Keratinocyte (primary cell): ENCODE measurements around the gene G2E3. TPM values are rescaled to one million over a fixed set of nuclear protein-coding genes. Genes with fewer than 3 reads are reported as not detected.

Source experiments
- DNase-seq: peaks from one replicate; pipeline ENCODE4 v3.0.0-alpha.2; 2011; ENCODE audit warnings: low read depth, missing footprints, low spot score
- FAIRE-seq: peaks from 2 replicates; lab custom pipeline; 2011; peaks lifted over from hg19 to GRCh38; lab: Jason Lieb, UNC
- H2AFZ ChIP-seq: 2 replicates; pipeline ENCODE4 v1.6.0; 2012; ENCODE audit warnings: low read length, control low read depth, inconsistent platforms; ENCODE audit not compliant: control insufficient read depth
- H3K27ac ChIP-seq: 2 replicates; pipeline ENCODE4 v1.5.1; 2011; ENCODE audit warnings: low read length; ENCODE audit not compliant: control insufficient read depth, insufficient read depth
- H3K27me3 ChIP-seq: 3 replicates; pipeline ENCODE4 v1.6.0; 2011; ENCODE audit warnings: low read length; ENCODE audit not compliant: control insufficient read depth, insufficient read depth; ENCODE audit errors: extremely low read depth
- H3K36me3 ChIP-seq, 2 experiments: 2 replicates in 1 of 2; 3 replicates in 1 of 2; pipeline ENCODE4 v1.5.1; 2011; ENCODE audit warnings: low read length in 2 of 2, mild to moderate bottlenecking in 1 of 2; ENCODE audit not compliant: control insufficient read depth in 2 of 2, insufficient read depth in 2 of 2; ENCODE audit errors: extremely low read depth in 1 of 2
- H3K4me1 ChIP-seq: 3 replicates; pipeline ENCODE4 v1.5.1; 2011; ENCODE audit warnings: low read length; ENCODE audit not compliant: control insufficient read depth, insufficient read depth; ENCODE audit errors: extremely low read depth
- H3K4me2 ChIP-seq: 3 replicates; pipeline ENCODE4 v1.6.0; 2011; ENCODE audit warnings: low read depth, low read length; ENCODE audit not compliant: control insufficient read depth, insufficient read depth; ENCODE audit errors: extremely low read depth
- H3K4me3 ChIP-seq, 3 experiments: fragments of 200-600 bp in 1 of 3; sonication (generic) in 1 of 3; 2 replicates in 2 of 3; 3 replicates in 1 of 3; pipeline ENCODE4 v1.5.1; 2011 to 2016; ENCODE audit warnings: low read length in 3 of 3, mild to moderate bottlenecking in 3 of 3, control low read depth in 2 of 3, inconsistent platforms in 1 of 3, low read depth in 1 of 3, mixed read lengths in 1 of 3, mixed run types in 1 of 3, moderate library complexity in 1 of 3; ENCODE audit not compliant: control insufficient read depth in 2 of 3, insufficient read depth in 2 of 3; ENCODE audit errors: extremely low read depth in 1 of 3
- H3K79me2 ChIP-seq: 2 replicates; pipeline ENCODE4 v1.6.0; 2012; ENCODE audit warnings: low read length; ENCODE audit not compliant: control insufficient read depth, insufficient read depth
- H3K9ac ChIP-seq: 3 replicates; pipeline ENCODE4 v1.6.0; 2011; ENCODE audit warnings: low read length; ENCODE audit not compliant: control insufficient read depth, insufficient read depth; ENCODE audit errors: extremely low read depth
- H3K9me1 ChIP-seq: 3 replicates; pipeline ENCODE4 v1.6.0; 2011; ENCODE audit warnings: low read length; ENCODE audit not compliant: control insufficient read depth, insufficient read depth; ENCODE audit errors: extremely low read depth
- H3K9me3 ChIP-seq: 2 replicates; pipeline ENCODE4 v1.5.1; 2012; ENCODE audit warnings: low read depth, low read length; ENCODE audit not compliant: control insufficient read depth
- H4K20me1 ChIP-seq: 3 replicates; pipeline ENCODE4 v1.6.0; 2011; ENCODE audit warnings: low read length; ENCODE audit not compliant: control insufficient read depth, insufficient read depth; ENCODE audit errors: extremely low read depth
- CTCF ChIP-seq, 3 experiments: IDR thresholded peaks in 1 of 3; conservative IDR thresholded peaks in 1 of 3; optimal IDR thresholded peaks in 1 of 3; 2 replicates in 2 of 3; 3 replicates in 1 of 3; pipeline versions ENCODE3 to v1.5.1; 2011; ENCODE audit warnings: low read length in 3 of 3, mild to moderate bottlenecking in 3 of 3, moderate library complexity in 2 of 3, control low read depth in 1 of 3, inconsistent platforms in 1 of 3; ENCODE audit not compliant: insufficient read depth in 2 of 3; ENCODE audit errors: extremely low read depth in 1 of 3
- EZH2 ChIP-seq: IDR thresholded peaks from one replicate; pipeline ENCODE4 v1.6.1; 2012; ENCODE audit warnings: inconsistent platforms, mild to moderate bottlenecking, low read length, moderate library complexity
- dilution Hi-C: fragments of 300-500 bp; cut with MboI; formaldehyde crosslinking; loops from one replicate; pipeline ENCODE4 v1.7.0; 2020; ENCODE audit warnings: low sequenced_read_pairs; ENCODE audit not compliant: extremely low pct_ligation_motif_present
- polyA plus RNA-seq, 5 experiments: library from polyadenylated mRNA; depleted of rRNA in 3 of 5; stranded (reverse) in 3 of 5; stranded (forward) in 1 of 5; unstranded in 1 of 5; fragments of >200 nt; gene quantifications; 1 replicate in 1 of 5; 2 replicates in 3 of 5; 3 replicates in 1 of 5; pipeline versions ENCODE4 v1.2.1 to v1.2.3, GENCODE V29; 2011 to 2012; ENCODE audit warnings: missing spikeins in 2 of 5, low read depth in 1 of 5, low replicate concordance in 1 of 5

The G2E3 gene
- polyA plus RNA-seq, 1 donor (not counting 4 experiments of a cell fraction or from before 2014, with no cell fraction given), result 24.3 TPM

- no peaks in the 10 kb centered on the region for H3K9me3 ChIP-seq
- H3K4me3 ChIP-seq, result peak overlapping the region; percentile 82 to 99 (median 99)
- FAIRE-seq, result peak; percentile 34
- peak overlapping the region; percentile 85 for H2AFZ ChIP-seq
- no peak for DNase-seq
- H3K27me3 ChIP-seq, result no peaks in the 10 kb centered on the region
- peak overlapping the region; percentile 95 for H3K4me2 ChIP-seq
- H4K20me1 ChIP-seq, result no peaks in the 10 kb centered on the region
- peaks cover 12% of the 10 kb centered on the region for H3K4me1 ChIP-seq
- peaks cover 42% of the 10 kb centered on the region for H3K79me2 ChIP-seq
- no peak for TF ChIP-seq EZH2
- no peak for TF ChIP-seq CTCF (optimal IDR thresholded peaks at IDR 0.05 in 1 of 3, IDR thresholded peaks at IDR 0.05 in 1 of 3, conservative IDR thresholded peaks at IDR 0.05 in 1 of 3; ENCODE audit: extremely low read depth in 1 of 3, insufficient read depth in 2 of 3, low read length in 3 of 3)
- H3K27ac ChIP-seq, result peak overlapping the region; percentile 99
- no peaks in the 10 kb centered on the region for H3K9me1 ChIP-seq
- H3K36me3 ChIP-seq, result no peaks in the 10 kb centered on the region
- dilution Hi-C loops, result no loop called here
- peak overlapping the region; percentile 99 for H3K9ac ChIP-seq
These were observed 62.5 kb downstream of the G2E3 start for GRCh38 chr14:30621354-30621939.

- TF ChIP-seq CTCF (optimal IDR thresholded peaks at IDR 0.05 in 1 of 3, IDR thresholded peaks at IDR 0.05 in 1 of 3, conservative IDR thresholded peaks at IDR 0.05 in 1 of 3; ENCODE audit: extremely low read depth in 1 of 3, insufficient read depth in 2 of 3, low read length in 3 of 3) (no peak), EZH2 (no peak)
- FAIRE-seq (peak; percentile 20), DNase-seq (peak; percentile 15)
- Histone ChIP-seq H3K9me3 (no peaks in the 10 kb centered on the region), H3K4me2 (peak within 1 kb of the TSS; percentile 95), H3K27ac (peak within 1 kb of the TSS; percentile 99), H3K9me1 (no peaks in the 10 kb centered on the region), H3K79me2 (peaks cover 49% of the 10 kb centered on the region), H4K20me1 (no peaks in the 10 kb centered on the region), H3K4me3 (peak within 1 kb of the TSS; percentile 82 to 99 (median 99)), H3K4me1 (peaks cover 12% of the 10 kb centered on the region), H2AFZ (peak within 1 kb of the TSS; percentile 85), H3K36me3 (no peaks in the 10 kb centered on the region), H3K27me3 (no peaks in the 10 kb centered on the region), H3K9ac (peak within 1 kb of the TSS; percentile 99)
- dilution Hi-C loops, result no loop called here
These were observed 63.2 kb downstream of the G2E3 start, which contains the start of gene SCFD1 for GRCh38 chr14:30621940-30622830. Gene SCFD1, plus strand, starts transcription at chr14:30622319. Its CDS starts 20 bp downstream, at chr14:30622339.
